ENCODE measurements around the gene S100A16. TPM values are rescaled to one million over a fixed set of nuclear protein-coding genes. Genes with fewer than 3 reads are reported as not detected.

The S100A16 gene
- total RNA-seq, 1 donor from 2014 or later: 143 TPM

DNA sequence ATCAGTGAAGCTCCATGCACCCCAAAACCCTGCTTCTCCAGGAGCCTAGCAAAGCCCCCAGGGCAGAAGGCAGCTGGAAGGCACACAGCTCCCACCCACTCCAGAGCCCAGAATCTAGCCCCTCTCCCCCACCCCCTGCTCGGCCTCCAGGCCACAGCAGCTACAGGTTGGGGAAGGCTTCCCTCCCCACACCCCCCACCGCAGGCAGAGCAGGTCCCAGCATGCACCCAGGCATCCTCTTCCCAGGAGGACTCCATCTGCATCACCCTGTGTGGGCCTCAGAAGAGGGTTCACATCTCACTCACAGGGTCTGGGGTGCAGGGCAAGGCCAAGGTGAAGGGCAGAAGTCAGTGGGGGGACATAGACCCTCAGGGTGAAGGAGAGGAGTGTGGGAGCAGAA is 2.5 kb upstream of the S100A16 start:
- Mint-ChIP-seq H3K27me3 (ENCODE audit: unreplicated experiment) (no peaks in the 10 kb centered on the region), H3K4me1 (ENCODE audit: unreplicated experiment) (peaks cover 46% of the 10 kb centered on the region), H3K27ac (ENCODE audit: unreplicated experiment) (no peak overlapping the region), H3K9me3 (ENCODE audit: unreplicated experiment) (no peaks in the 10 kb centered on the region), H3K4me3 (ENCODE audit: unreplicated experiment) (no peak overlapping the region), H3K36me3 (ENCODE audit: unreplicated experiment) (peaks cover 9% of the 10 kb centered on the region)
- TF ChIP-seq, protein P1, sequence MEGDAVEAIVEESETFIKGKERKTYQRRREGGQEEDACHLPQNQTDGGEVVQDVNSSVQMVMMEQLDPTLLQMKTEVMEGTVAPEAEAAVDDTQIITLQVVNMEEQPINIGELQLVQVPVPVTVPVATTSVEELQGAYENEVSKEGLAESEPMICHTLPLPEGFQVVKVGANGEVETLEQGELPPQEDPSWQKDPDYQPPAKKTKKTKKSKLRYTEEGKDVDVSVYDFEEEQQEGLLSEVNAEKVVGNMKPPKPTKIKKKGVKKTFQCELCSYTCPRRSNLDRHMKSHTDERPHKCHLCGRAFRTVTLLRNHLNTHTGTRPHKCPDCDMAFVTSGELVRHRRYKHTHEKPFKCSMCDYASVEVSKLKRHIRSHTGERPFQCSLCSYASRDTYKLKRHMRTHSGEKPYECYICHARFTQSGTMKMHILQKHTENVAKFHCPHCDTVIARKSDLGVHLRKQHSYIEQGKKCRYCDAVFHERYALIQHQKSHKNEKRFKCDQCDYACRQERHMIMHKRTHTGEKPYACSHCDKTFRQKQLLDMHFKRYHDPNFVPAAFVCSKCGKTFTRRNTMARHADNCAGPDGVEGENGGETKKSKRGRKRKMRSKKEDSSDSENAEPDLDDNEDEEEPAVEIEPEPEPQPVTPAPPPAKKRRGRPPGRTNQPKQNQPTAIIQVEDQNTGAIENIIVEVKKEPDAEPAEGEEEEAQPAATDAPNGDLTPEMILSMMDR (IDR thresholded peaks at IDR 0.05): no peak
- no peak for DNase-seq (ENCODE audit: extremely low spot score, unreplicated experiment)

DNA sequence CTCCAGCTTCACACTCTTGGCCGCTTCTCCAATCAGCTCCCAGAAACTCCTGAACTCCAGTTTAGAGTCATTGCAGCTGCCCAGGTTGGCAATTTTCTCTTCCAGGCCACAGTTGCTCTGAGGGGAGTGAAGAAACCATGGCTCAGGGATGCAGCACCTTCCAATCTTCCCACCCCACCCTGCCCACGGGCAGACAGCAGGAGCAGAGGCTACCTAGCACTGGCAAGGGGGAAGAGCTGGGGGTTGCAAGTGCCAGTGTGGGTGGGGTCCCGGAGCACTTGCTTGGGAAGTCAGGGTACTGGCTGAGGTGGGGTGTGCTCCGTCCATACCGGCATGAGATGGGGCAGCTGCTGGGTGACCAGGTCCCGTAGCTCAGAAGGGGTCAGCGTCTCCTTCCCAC is 2.0 kb upstream of the S100A16 start:
- Mint-ChIP-seq H3K4me3 (ENCODE audit: unreplicated experiment) (no peak overlapping the region), H3K4me1 (ENCODE audit: unreplicated experiment) (peaks cover 51% of the 10 kb centered on the region), H3K27me3 (ENCODE audit: unreplicated experiment) (no peaks in the 10 kb centered on the region), H3K27ac (ENCODE audit: unreplicated experiment) (no peak overlapping the region), H3K36me3 (ENCODE audit: unreplicated experiment) (peaks cover 6% of the 10 kb centered on the region), H3K9me3 (ENCODE audit: unreplicated experiment) (no peaks in the 10 kb centered on the region)
- no peak for DNase-seq (ENCODE audit: extremely low spot score, unreplicated experiment)
- TF ChIP-seq, protein P1 (IDR thresholded peaks at IDR 0.05): no peak

DNA sequence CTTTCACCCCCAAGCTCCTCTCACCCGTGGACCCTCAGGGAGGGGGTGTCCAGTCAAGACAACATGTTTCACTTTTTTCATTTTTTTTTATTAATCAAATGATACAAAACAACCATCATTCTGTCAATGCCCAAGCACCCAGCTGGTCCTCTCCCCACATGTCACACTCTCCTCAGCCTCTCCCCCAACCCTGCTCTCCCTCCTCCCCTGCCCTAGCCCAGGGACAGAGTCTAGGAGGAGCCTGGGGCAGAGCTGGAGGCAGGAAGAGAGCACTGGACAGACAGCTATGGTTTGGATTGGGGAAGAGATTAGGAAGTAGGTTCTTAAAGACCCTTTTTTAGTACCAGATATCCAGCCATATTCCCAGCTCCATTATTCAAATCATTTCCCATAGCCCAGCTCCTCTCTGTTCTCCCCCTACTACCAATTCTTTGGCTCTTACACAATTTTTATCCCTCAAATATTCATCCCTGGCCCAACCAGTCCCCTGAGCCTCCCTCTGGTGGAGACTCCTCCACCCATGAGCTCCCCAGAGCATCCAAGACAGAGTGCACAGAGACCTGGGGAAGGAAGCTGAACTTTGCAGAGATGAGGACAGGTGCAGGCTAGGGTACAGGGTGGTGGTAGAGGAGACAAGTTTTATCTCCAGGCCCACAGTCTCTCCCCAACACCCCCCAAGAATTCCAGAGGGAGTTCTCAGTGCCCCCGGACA is 1.4 kb upstream of the S100A16 start:
- no peak overlapping the region for H3K4me3 Mint-ChIP-seq (ENCODE audit: unreplicated experiment)
- DNase-seq (ENCODE audit: extremely low spot score, unreplicated experiment): no peak
- TF ChIP-seq, protein P1 (IDR thresholded peaks at IDR 0.05): no peak
- no peaks in the 10 kb centered on the region for H3K9me3 Mint-ChIP-seq (ENCODE audit: unreplicated experiment)
- H3K4me1 Mint-ChIP-seq (ENCODE audit: unreplicated experiment): peaks cover 57% of the 10 kb centered on the region
- H3K36me3 Mint-ChIP-seq (ENCODE audit: unreplicated experiment): peaks cover 2% of the 10 kb centered on the region
- H3K27me3 Mint-ChIP-seq (ENCODE audit: unreplicated experiment): no peaks in the 10 kb centered on the region
- H3K27ac Mint-ChIP-seq (ENCODE audit: unreplicated experiment): peak overlapping the region; percentile 38

DNA sequence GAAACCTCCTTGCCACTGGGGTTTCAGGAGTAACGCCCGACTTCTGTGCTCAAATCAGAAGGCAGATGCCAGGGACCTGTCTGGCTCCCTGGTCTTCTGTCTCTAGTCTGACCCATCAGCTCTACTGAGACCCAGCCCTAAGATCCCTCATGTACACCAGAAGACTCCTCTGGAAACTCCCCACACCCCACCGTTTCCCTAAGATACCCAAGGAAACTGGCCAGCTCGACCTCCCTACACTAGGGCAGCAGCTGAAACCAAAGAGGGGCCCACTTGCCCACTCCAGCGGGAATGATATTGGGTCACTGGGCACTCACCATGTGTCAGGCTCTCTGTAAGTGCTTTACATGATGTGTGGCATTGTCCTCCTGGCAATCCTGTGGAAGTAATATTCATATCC is 469 bp upstream of the S100A16 start:
- H3K36me3 Mint-ChIP-seq (ENCODE audit: unreplicated experiment): no peaks in the 10 kb centered on the region
- H3K27me3 Mint-ChIP-seq (ENCODE audit: unreplicated experiment): no peaks in the 10 kb centered on the region
- peak overlapping the region; percentile 95 for H3K27ac Mint-ChIP-seq (ENCODE audit: unreplicated experiment)
- H3K4me3 Mint-ChIP-seq (ENCODE audit: unreplicated experiment): peak overlapping the region; percentile 90
- peaks cover 66% of the 10 kb centered on the region for H3K4me1 Mint-ChIP-seq (ENCODE audit: unreplicated experiment)
- H3K9me3 Mint-ChIP-seq (ENCODE audit: unreplicated experiment): no peaks in the 10 kb centered on the region
- DNase-seq (ENCODE audit: extremely low spot score, unreplicated experiment): no peak
- TF ChIP-seq, protein P1 (IDR thresholded peaks at IDR 0.05): no peak

DNA sequence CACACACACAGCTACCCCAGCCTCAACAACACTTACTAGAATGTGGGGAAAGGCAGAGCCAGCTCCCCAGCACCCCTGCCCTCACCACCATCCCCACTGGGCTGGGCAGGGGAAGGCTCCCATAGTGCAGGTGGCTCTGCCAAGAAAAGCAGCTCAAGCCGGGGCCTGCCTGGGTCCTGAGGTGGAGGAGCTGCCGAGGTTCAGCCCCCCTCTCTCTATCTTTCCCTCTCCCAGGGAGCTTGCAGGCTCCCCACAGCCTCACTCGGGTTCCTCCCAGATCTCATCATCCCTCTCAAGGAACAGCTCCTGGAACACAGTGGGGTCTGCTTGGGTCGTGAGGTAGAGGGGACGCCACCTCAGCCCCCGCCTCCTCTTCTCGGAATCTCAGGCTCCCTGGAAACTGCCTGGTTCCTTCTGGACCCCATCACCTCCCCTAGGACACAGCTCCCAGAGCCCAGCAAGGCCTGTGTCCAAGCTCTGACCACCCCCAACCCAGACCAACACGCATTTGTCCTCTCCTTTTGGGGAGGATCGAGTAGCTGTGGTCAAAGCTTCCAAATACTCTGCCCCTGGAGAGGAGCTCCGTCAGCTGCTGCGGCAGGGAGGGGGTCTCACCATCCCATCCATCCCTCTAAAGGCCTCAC is 704 bp downstream of the S100A16 start:
- Mint-ChIP-seq H3K36me3 (ENCODE audit: unreplicated experiment) (no peaks in the 10 kb centered on the region), H3K27me3 (ENCODE audit: unreplicated experiment) (no peaks in the 10 kb centered on the region), H3K4me1 (ENCODE audit: unreplicated experiment) (peaks cover 65% of the 10 kb centered on the region), H3K9me3 (ENCODE audit: unreplicated experiment) (no peaks in the 10 kb centered on the region), H3K27ac (ENCODE audit: unreplicated experiment) (peak overlapping the region; percentile 95), H3K4me3 (ENCODE audit: unreplicated experiment) (peak overlapping the region; percentile 90)
- TF ChIP-seq, protein P1 (IDR thresholded peaks at IDR 0.05): no peak
- DNase-seq (ENCODE audit: extremely low spot score, unreplicated experiment): no peak
